ENCODE measurements around the gene CFAP54. TPM values are rescaled to one million over a fixed set of nuclear protein-coding genes. Genes with fewer than 3 reads are reported as not detected.

Gene CFAP54
- polyA plus RNA-seq, 6 donors from 2014 or later = not detected

GRCh38 chr12:96919510-96920210, 430.3 kb downstream of the CFAP54 start:
- Mint-ChIP-seq H3K36me3 (peaks cover 16 to 27% of the 10 kb centered on the region in 2 donors), H3K4me1 (peaks cover 1 to 20% (median 13%) of the 10 kb centered on the region in 3 donors), H3K4me3 (no peak overlapping the region), H3K27me3 (no peaks in the 10 kb centered on the region), H3K27ac (peak overlapping the region in 2 of 6 donors; percentile 31 to 86), H3K9me3 (peaks cover 0 to 6% (median 3%) of the 10 kb centered on the region in 7 donors)
- no peak for DNase-seq
- no peak for ATAC-seq (ENCODE audit: low read depth in 2 of 2)

Other genes starting within 250 kb of the CFAP54 start
- 10 to 100 TPM; 21.4 to 39.0 (median 23.9) TPM for gene CDK17, start 89.1 kb upstream of the CFAP54 start, polyA plus RNA-seq (ENCODE audit: low read depth in 6 of 6)